A549 (cell line): ENCODE data around the gene HMCN1. TPM values are rescaled to one million over a fixed set of nuclear protein-coding genes. Genes with fewer than 3 reads are reported as not detected.

Experiments used
- ATAC-seq, 2 experiments: fragments of 200-7000 bp in 1 of 2; fragments of >200 bp in 1 of 2; cut with Nextera tagmentation in 1 of 2; cut with Tn5 transposase in 1 of 2; 3 replicates each; pipeline versions ENCODE4 v1.8.0 to v1.9.1; 2018 to 2020; ENCODE audit warnings: mild to moderate bottlenecking in 1 of 2, moderate library complexity in 1 of 2
- CTCF ChIA-PET: fragments of 300-600 bp; sonication (Branson Sonifier 250); formaldehyde crosslinking; extraction: SDS; loops from one replicate; lab custom pipeline; 2021; ENCODE audit warnings: antibody characterized with exemption, inconsistent platforms; lab: Yijun Ruan, JAX
- POLR2A ChIA-PET: fragments of 350-600 bp; formaldehyde crosslinking; extraction: SDS; loops from one replicate; lab custom pipeline; 2021; ENCODE audit warnings: antibody characterized with exemption, inconsistent platforms; lab: Yijun Ruan, JAX
- DNase-seq, 2 experiments: peaks; one replicate each; pipeline versions ENCODE4 v3.0.0 to v3.0.0-alpha.2; 2011 to 2016; ENCODE audit warnings: low read depth in 1 of 2, low spot score in 1 of 2
- FAIRE-seq: peaks from 2 replicates; lab custom pipeline; 2011; peaks lifted over from hg19 to GRCh38; lab: Jason Lieb, UNC
- H3K27ac ChIP-seq, 2 experiments: fragments of >200 bp; sonication (Bioruptor Twin); formaldehyde crosslinking; 3 replicates each; pipeline ENCODE4 v1.5.1; 2016 to 2017
- H3K4me1 ChIP-seq: fragments of >200 bp; sonication (Bioruptor Twin); formaldehyde crosslinking; 3 replicates; pipeline ENCODE4 v1.6.1; 2016
- H3K4me2 ChIP-seq: fragments of >200 bp; sonication (Bioruptor Twin); formaldehyde crosslinking; 3 replicates; pipeline ENCODE4 v1.6.1; 2016
- H3K4me3 ChIP-seq: fragments of >200 bp; sonication (Bioruptor Twin); formaldehyde crosslinking; 3 replicates; pipeline ENCODE4 v1.5.1; 2016
- H3K9me3 ChIP-seq: fragments of >200 bp; sonication (Bioruptor Twin); formaldehyde crosslinking; 3 replicates; pipeline ENCODE4 v1.6.1; 2016
- BHLHE40 ChIP-seq: IDR thresholded peaks from 2 replicates; pipeline ENCODE4 v1.6.1; 2012; ENCODE audit warnings: low read depth, low read length, inconsistent platforms
- CBX2 ChIP-seq: fragments of 200-600 bp; sonication (generic); IDR thresholded peaks from 2 replicates; pipeline ENCODE4 v1.6.1; 2016; ENCODE audit warnings: low read depth, mild to moderate bottlenecking, borderline replicate concordance
- CHD4 ChIP-seq: fragments of 200-600 bp; sonication (generic); IDR thresholded peaks from 2 replicates; pipeline ENCODE4 v1.6.1; 2016; ENCODE audit warnings: antibody characterized with exemption, mild to moderate bottlenecking, borderline replicate concordance
- EHMT2 ChIP-seq: fragments of 200-600 bp; sonication (generic); IDR thresholded peaks from 2 replicates; pipeline ENCODE4 v1.6.1; 2016; ENCODE audit warnings: antibody characterized with exemption, low read depth, mild to moderate bottlenecking, moderate library complexity
- ELK1 ChIP-seq: fragments of 150-350 bp; IDR thresholded peaks from 2 replicates; pipeline ENCODE4 v1.6.1; 2014; ENCODE audit warnings: low read depth, mild to moderate bottlenecking, low read length
- ESRRA ChIP-seq: fragments of 150-350 bp; IDR thresholded peaks from 2 replicates; pipeline ENCODE4 v1.6.1; 2014; ENCODE audit warnings: mild to moderate bottlenecking, low read length, borderline replicate concordance
- FOXS1 ChIP-seq: fragments of 250-450 bp; sonication (Bioruptor Pico); IDR thresholded peaks from 2 replicates; pipeline ENCODE4 v1.5.0; 2020; ENCODE audit warnings: mild to moderate bottlenecking, moderate library complexity
- GATA3 ChIP-seq: IDR thresholded peaks from 2 replicates; pipeline ENCODE4 v1.6.1; 2012; ENCODE audit warnings: borderline replicate concordance
- HDAC2 ChIP-seq: fragments of 200-600 bp; sonication (generic); IDR thresholded peaks from 2 replicates; pipeline ENCODE4 v1.6.1; 2016
- KDM1A ChIP-seq: fragments of 200-600 bp; sonication (generic); IDR thresholded peaks from 2 replicates; pipeline ENCODE4 v1.6.1; 2016; ENCODE audit warnings: low read depth, mild to moderate bottlenecking
- KDM5A ChIP-seq: fragments of 200-600 bp; sonication (generic); IDR thresholded peaks from 2 replicates; pipeline ENCODE4 v1.6.1; 2016; ENCODE audit warnings: antibody characterized with exemption, mild to moderate bottlenecking
- MAFK ChIP-seq: fragments of 450-650 bp; IDR thresholded peaks from 2 replicates; pipeline ENCODE4 v1.6.1; 2014; ENCODE audit not compliant: partially characterized antibody
- MAZ ChIP-seq: fragments of 150-350 bp; IDR thresholded peaks from 2 replicates; pipeline ENCODE4 v1.6.1; 2014; ENCODE audit warnings: antibody characterized with exemption, low read depth, low read length, borderline replicate concordance
- NFE2L2 ChIP-seq: fragments of 150-350 bp; conservative IDR thresholded peaks from 2 replicates; pipeline ENCODE4 v1.6.1; 2014; ENCODE audit warnings: low read length
- POLR2AphosphoS2 ChIP-seq: conservative IDR thresholded peaks from 2 replicates; pipeline ENCODE4 v1.6.1; 2012; ENCODE audit warnings: low read length, improper control_type of control experiment, inconsistent platforms
- RCOR1 ChIP-seq: fragments of 150-350 bp; IDR thresholded peaks from 2 replicates; pipeline ENCODE4 v1.6.1; 2014; ENCODE audit warnings: antibody characterized with exemption, low read length, low read depth
- RFX5 ChIP-seq: fragments of 450-650 bp; IDR thresholded peaks from 2 replicates; pipeline ENCODE4 v1.7.1; 2014; ENCODE audit warnings: antibody characterized with exemption, mild to moderate bottlenecking, moderate library complexity
- RNF2 ChIP-seq: fragments of 200-600 bp; sonication (generic); IDR thresholded peaks from 2 replicates; pipeline ENCODE4 v1.6.1; 2016; ENCODE audit warnings: low read depth, mild to moderate bottlenecking, antibody characterized with exemption, moderate library complexity, borderline replicate concordance
- WGBS: methylation state at CpG from one replicate; pipeline ENCODE4 v1.1.6; 2017; ENCODE audit errors: missing lambda C conversion rate; 5-methylcytosine and 5-hydroxymethylcytosine counted together
- polyA plus RNA-seq, 4 experiments: library from polyadenylated mRNA; depleted of rRNA in 3 of 4; stranded (reverse); fragments of >200 nt; fragmentation: RNase III in 1 of 4; extraction: RNeasy Plus Mini Kit Qiagen cat#74134 plus additional on column Dnase treatment in 1 of 4; gene quantifications; 2 replicates in 3 of 4; 3 replicates in 1 of 4; pipeline ENCODE4 v1.2.3, GENCODE V29; 2011 to 2017

HMCN1 gene
- polyA plus RNA-seq, 2 of the 4 experiments (the other 2 are of a cell fraction) = 0.03 to 0.06 TPM

- TF ChIP-seq MAFK = peak; percentile 38
- TF ChIP-seq RNF2 = no peak
- no peak for TF ChIP-seq HDAC2
- no peak for TF ChIP-seq KDM5A
- TF ChIP-seq CHD4 = no peak
- TF ChIP-seq KDM1A = no peak
- TF ChIP-seq ELK1 = no peak
- TF ChIP-seq, all 56 proteins: peak for 1
- ChIA-PET CTCF (no interaction called here), POLR2A (no interaction called here)
- peak in 1 of 2 experiments; percentile 46; a peak in 2 of 6 replicates for ATAC-seq
- Histone ChIP-seq H3K4me1 (peaks cover 43% of the 10 kb centered on the region; the same call in 2 of the 3 replicates), H3K4me3 (no peak overlapping the region), H3K27ac (no peak overlapping the region), H3K9me3 (no peaks in the 10 kb centered on the region), H3K4me2 (peak overlapping the region; percentile 36; the same call in 2 of the 3 replicates)
- no peak for FAIRE-seq
- DNase-seq = peak in 1 of 2 experiments; percentile 6
Measured at GRCh38 chr1:185861630-185862029, 127.4 kb downstream of the HMCN1 start.

GRCh38 chr1:185862235-185862634 lies 128.0 kb downstream of the HMCN1 start:
- H3K9me3 ChIP-seq = no peaks in the 10 kb centered on the region
- FAIRE-seq (no peak), DNase-seq (peak in 1 of 2 experiments; percentile 18), ATAC-seq (no peak)
- H3K4me2 ChIP-seq = peak overlapping the region; percentile 36
- CTCF ChIA-PET = no interaction called here
- POLR2A ChIA-PET = no interaction called here
- peaks cover 39% of the 10 kb centered on the region; the same call in 2 of the 3 replicates for H3K4me1 ChIP-seq
- 32% methylated on average over 3 of the region's 3 CpGs for WGBS
- peak overlapping the region; percentile 31 to 52; a peak in 4 of 6 replicates for H3K27ac ChIP-seq
- H3K4me3 ChIP-seq = no peak overlapping the region
- TF ChIP-seq CBX2 (no peak), MAZ (no peak), MAFK (peak; percentile 96), POLR2AphosphoS2 (no peak), FOXS1 (CRISPR knock-in tag) (no peak), BHLHE40 (no peak), GATA3 (no peak), RCOR1 (no peak), KDM1A (no peak), ESRRA (no peak), HDAC2 (no peak), NFE2L2 (peak; percentile 75)

- WGBS = 72% methylated on average over 5 of the region's 5 CpGs
Measured at GRCh38 chr1:185864331-185864730, 130.1 kb downstream of the HMCN1 start.

GRCh38 chr1:185864889-185865517 lies 130.8 kb downstream of the HMCN1 start:
- H3K27ac ChIP-seq = no peak overlapping the region
- TF ChIP-seq EHMT2 (no peak), RFX5 (no peak)
- DNase-seq = no peak
- peak; percentile 28 for FAIRE-seq
- H3K9me3 ChIP-seq = no peaks in the 10 kb centered on the region
- no peak overlapping the region for H3K4me3 ChIP-seq
- ChIA-PET POLR2A (interaction anchor here (0.7 kb wide), 1 partner anchor 17 kb away, joined by 3 read pairs; no protein-coding TSS in a partner anchor), CTCF (interaction anchor here (1.0 to 1.4 kb wide), 3 partner anchors 9 to 51 kb away, joined by 3 to 6 read pairs (median 5); no protein-coding TSS in a partner anchor)
- peak in 1 of 2 experiments; percentile 37; a peak in 3 of 6 replicates for ATAC-seq
- 40% methylated on average over 2 of the region's 2 CpGs for WGBS
- no peak overlapping the region for H3K4me2 ChIP-seq
- H3K4me1 ChIP-seq = peaks cover 24% of the 10 kb centered on the region; the same call in 2 of the 3 replicates

More at GRCh38 chr1:185864331-185864730, 130.1 kb downstream of the HMCN1 start:
- ChIA-PET POLR2A (interaction anchor here (0.7 kb wide), 1 partner anchor 18 kb away, joined by 3 read pairs; no protein-coding TSS in a partner anchor), CTCF (interaction anchor here (1.0 to 1.4 kb wide), 3 partner anchors 9 to 51 kb away, joined by 3 to 6 read pairs (median 5); no protein-coding TSS in a partner anchor)
- Histone ChIP-seq H3K4me2 (no peak overlapping the region), H3K4me3 (no peak overlapping the region), H3K9me3 (no peaks in the 10 kb centered on the region), H3K4me1 (peaks cover 24% of the 10 kb centered on the region; the same call in 2 of the 3 replicates), H3K27ac (no peak overlapping the region)
- TF ChIP-seq MAZ = no peak
- no peak for TF ChIP-seq NFE2L2
- no peak for TF ChIP-seq RFX5
- FAIRE-seq (no peak), ATAC-seq (no peak), DNase-seq (no peak)
